Thyroid gland (tissue), 4 donors: ENCODE results near the gene NFATC2. TPM values are rescaled to one million over a fixed set of nuclear protein-coding genes. Genes with fewer than 3 reads are reported as not detected.

ENCODE experiments used
- DNase-seq, 2 donors: peaks; one replicate each; pipeline ENCODE4 v3.0.0-alpha.2; 2019
- H3K27ac ChIP-seq, 3 donors: fragments of 200-600 bp; sonication (generic); 1 replicate in 2 of 3; 2 replicates in 1 of 3; pipeline ENCODE4 v1.5.1; 2016 to 2019; ENCODE audit warnings: mild to moderate bottlenecking in 1 of 3, moderate library complexity in 1 of 3
- H3K27me3 ChIP-seq: fragments of 200-600 bp; sonication (generic); one replicate; pipeline ENCODE4 v1.5.1; 2019
- H3K36me3 ChIP-seq, 2 donors: fragments of 200-600 bp; sonication (generic); one replicate each; pipeline ENCODE4 v1.5.1; 2016 to 2019
- H3K4me1 ChIP-seq, 2 donors: fragments of 200-600 bp; sonication (generic); one replicate each; pipeline ENCODE4 v1.5.1; 2017 to 2019
- H3K4me3 ChIP-seq, 3 donors: fragments of 200-600 bp; sonication (generic); replicated peaks in 1 of 3; 1 replicate in 2 of 3; 2 replicates in 1 of 3; pipeline ENCODE4 v1.5.1; 2016; ENCODE audit warnings: mild to moderate bottlenecking in 1 of 3
- H3K9me3 ChIP-seq: fragments of 200-600 bp; sonication (generic); one replicate; pipeline ENCODE4 v1.5.1; 2017
- POLR2A ChIP-seq, 2 donors: fragments of 450-650 bp; IDR thresholded peaks; one replicate each; pipeline ENCODE4 v1.6.1; 2017; ENCODE audit warnings: antibody characterized with exemption in 2 of 2, mild to moderate bottlenecking in 2 of 2, moderate library complexity in 1 of 2
- WGBS, 2 donors: methylation state at CpG; one replicate each; pipeline ENCODE4 v1.1.5; 2017; 5-methylcytosine and 5-hydroxymethylcytosine counted together
- intact Hi-C: fragments of 100-400 bp; cut with DNase I; formaldehyde crosslinking; loops from one replicate; pipeline ENCODE4 v1.15.1; 2023
- total RNA-seq, 4 donors: library from RNA; depleted of rRNA; stranded (reverse); fragments of >200 nt; gene quantifications; one replicate each; pipeline ENCODE4 v1.2.3, GENCODE V29; 2016
- TF ChIP-seq, protein P1 (sequence below), 6 experiments: fragments of 200-600 bp in 3 of 6; fragments of 450-650 bp in 3 of 6; sonication (generic) in 3 of 6; IDR thresholded peaks; one replicate each; pipeline ENCODE4 v1.5.1; 2016 to 2019; ENCODE audit warnings: antibody characterized with exemption in 6 of 6, mild to moderate bottlenecking in 2 of 6, inconsistent platforms in 1 of 6, moderate library complexity in 1 of 6

Gene NFATC2
- total RNA-seq, 4 donors from 2014 or later, result 7.5 to 12.6 (median 8.5) TPM

DNA sequence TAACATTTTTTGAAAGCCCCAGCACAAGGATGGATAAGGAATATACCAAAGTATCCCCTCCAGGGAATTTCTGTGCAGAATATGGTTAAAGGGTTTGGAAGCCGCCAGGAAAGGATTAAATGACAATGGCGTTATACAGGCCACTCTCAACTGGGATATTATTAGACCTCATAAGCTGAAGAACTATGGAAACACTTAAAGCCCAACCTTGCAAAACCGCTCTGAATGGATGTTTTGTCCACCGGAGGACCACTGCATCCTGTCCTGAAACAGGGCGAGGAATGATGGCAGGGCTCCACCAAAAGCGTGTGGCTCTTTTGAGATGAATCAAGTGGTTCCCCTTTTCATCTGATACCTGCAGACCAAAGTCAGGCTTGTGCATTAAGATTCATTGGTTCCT is 32.4 kb downstream of the NFATC2 start:
- WGBS, 2 donors, result 90 to 92% methylated on average over 6 of the region's 6 CpGs
- Histone ChIP-seq H3K27me3 (no peaks in the 10 kb centered on the region), H3K36me3 (no peaks in the 10 kb centered on the region), H3K4me1 (peaks cover 8 to 17% of the 10 kb centered on the region in 2 donors), H3K4me3 (no peak overlapping the region), H3K9me3 (no peaks in the 10 kb centered on the region), H3K27ac (no peak overlapping the region)
- no peak for DNase-seq
- intact Hi-C loops, result no loop called here
- TF ChIP-seq, protein P1, sequence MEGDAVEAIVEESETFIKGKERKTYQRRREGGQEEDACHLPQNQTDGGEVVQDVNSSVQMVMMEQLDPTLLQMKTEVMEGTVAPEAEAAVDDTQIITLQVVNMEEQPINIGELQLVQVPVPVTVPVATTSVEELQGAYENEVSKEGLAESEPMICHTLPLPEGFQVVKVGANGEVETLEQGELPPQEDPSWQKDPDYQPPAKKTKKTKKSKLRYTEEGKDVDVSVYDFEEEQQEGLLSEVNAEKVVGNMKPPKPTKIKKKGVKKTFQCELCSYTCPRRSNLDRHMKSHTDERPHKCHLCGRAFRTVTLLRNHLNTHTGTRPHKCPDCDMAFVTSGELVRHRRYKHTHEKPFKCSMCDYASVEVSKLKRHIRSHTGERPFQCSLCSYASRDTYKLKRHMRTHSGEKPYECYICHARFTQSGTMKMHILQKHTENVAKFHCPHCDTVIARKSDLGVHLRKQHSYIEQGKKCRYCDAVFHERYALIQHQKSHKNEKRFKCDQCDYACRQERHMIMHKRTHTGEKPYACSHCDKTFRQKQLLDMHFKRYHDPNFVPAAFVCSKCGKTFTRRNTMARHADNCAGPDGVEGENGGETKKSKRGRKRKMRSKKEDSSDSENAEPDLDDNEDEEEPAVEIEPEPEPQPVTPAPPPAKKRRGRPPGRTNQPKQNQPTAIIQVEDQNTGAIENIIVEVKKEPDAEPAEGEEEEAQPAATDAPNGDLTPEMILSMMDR (IDR thresholded peaks at IDR 0.05), result no peak
- no peak for TF ChIP-seq POLR2A (IDR thresholded peaks at IDR 0.05)

DNA sequence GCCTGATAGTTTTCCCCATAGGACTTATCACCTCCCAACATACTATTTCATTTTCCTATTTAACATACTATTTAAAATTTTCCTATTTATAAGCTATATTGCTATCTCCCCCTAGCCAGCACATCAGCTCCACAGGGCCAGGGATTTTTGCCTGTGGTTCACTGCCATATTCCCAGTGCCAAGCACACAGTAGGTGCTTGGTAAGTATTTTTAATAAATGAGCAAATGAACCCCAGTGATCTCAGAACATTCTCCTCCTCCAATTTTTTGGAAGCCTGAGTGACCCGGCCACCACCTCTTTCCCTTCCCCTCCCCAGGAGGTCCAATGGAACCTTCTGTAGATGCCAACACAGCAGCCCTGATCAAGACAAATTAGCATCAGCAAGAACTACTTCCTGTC is 33.3 kb downstream of the NFATC2 start:
- no peak for TF ChIP-seq POLR2A (IDR thresholded peaks at IDR 0.05)
- TF ChIP-seq, protein P1 (IDR thresholded peaks at IDR 0.05), result no peak
- Histone ChIP-seq H3K9me3 (no peaks in the 10 kb centered on the region), H3K36me3 (no peaks in the 10 kb centered on the region), H3K4me1 (peaks cover 8 to 17% of the 10 kb centered on the region in 2 donors), H3K27me3 (no peaks in the 10 kb centered on the region), H3K27ac (no peak overlapping the region), H3K4me3 (no peak overlapping the region)
- WGBS, 2 donors, result 96 to 100% methylated on average over 1 of the region's 1 CpG
- intact Hi-C loops, result no loop called here
- DNase-seq, result no peak

- Histone ChIP-seq H3K27ac (no peak overlapping the region), H3K4me1 (peaks cover 8 to 18% of the 10 kb centered on the region in 2 donors), H3K36me3 (no peaks in the 10 kb centered on the region), H3K9me3 (no peaks in the 10 kb centered on the region), H3K4me3 (no peak overlapping the region), H3K27me3 (no peaks in the 10 kb centered on the region)
- intact Hi-C loops, result no loop called here
- 94 to 95% methylated on average over 7 of the region's 7 CpGs for WGBS, 2 donors
- no peak for DNase-seq
- TF ChIP-seq, protein P1 (IDR thresholded peaks at IDR 0.05), result no peak
- TF ChIP-seq POLR2A (IDR thresholded peaks at IDR 0.05), result no peak
Observed at GRCh38 chr20:51508780-51509179, 33.7 kb downstream of the NFATC2 start.

DNA sequence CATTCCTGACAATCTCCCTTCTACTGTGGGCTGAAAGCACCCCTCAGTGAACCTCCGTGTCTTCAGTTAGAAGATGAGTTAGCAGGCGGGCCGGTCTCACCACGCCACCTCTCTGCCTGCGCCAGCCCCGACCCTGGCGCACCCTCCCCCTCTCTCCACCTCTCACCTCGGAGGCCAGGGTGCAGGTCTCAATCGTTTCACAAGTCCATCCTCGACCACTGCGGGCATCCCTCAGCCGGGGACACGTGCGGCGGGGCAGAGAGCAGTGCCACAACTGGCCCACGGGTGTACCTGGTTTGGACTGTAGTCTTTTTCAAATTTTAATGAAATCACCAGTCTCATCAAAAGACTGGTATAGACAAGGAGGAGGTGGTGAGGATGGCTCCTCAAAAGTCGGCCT is 34.4 kb downstream of the NFATC2 start:
- Histone ChIP-seq H3K27me3 (no peaks in the 10 kb centered on the region), H3K36me3 (no peaks in the 10 kb centered on the region), H3K9me3 (no peaks in the 10 kb centered on the region), H3K4me3 (no peak overlapping the region), H3K27ac (peak overlapping the region in 1 of 3 donors; percentile 60), H3K4me1 (peaks cover 8 to 23% of the 10 kb centered on the region in 2 donors)
- WGBS, 2 donors, result 94 to 96% methylated on average over 17 of the region's 17 CpGs
- intact Hi-C loops, result no loop called here
- DNase-seq, result no peak
- no peak for TF ChIP-seq POLR2A (IDR thresholded peaks at IDR 0.05)
- TF ChIP-seq, protein P1 (IDR thresholded peaks at IDR 0.05), result no peak

GRCh38 chr20:51507216-51508036 is 35.1 kb downstream of the NFATC2 start:
- H3K27ac ChIP-seq, result peak overlapping the region; percentile 13 to 60 (median 30)
- peaks cover 8 to 16% of the 10 kb centered on the region in 2 donors for H3K4me1 ChIP-seq
- no peaks in the 10 kb centered on the region for H3K9me3 ChIP-seq
- WGBS, 2 donors, result 60 to 65% methylated on average over 19 of the region's 19 CpGs
- TF ChIP-seq, protein P1 (IDR thresholded peaks at IDR 0.05), result no peak
- no peak for TF ChIP-seq POLR2A (IDR thresholded peaks at IDR 0.05)
- H3K36me3 ChIP-seq, result no peaks in the 10 kb centered on the region
- intact Hi-C loops, result no loop called here
- H3K27me3 ChIP-seq, result no peaks in the 10 kb centered on the region
- no peak for DNase-seq
- H3K4me3 ChIP-seq, result no peak overlapping the region
